ENCODE data around the gene PCDH9.

The PCDH9 gene

GRCh38 chr13:67023130-67023876 is 206.8 kb downstream of the PCDH9 start:
- no peak for DNase-seq (ENCODE audit: low spot score)

DNA sequence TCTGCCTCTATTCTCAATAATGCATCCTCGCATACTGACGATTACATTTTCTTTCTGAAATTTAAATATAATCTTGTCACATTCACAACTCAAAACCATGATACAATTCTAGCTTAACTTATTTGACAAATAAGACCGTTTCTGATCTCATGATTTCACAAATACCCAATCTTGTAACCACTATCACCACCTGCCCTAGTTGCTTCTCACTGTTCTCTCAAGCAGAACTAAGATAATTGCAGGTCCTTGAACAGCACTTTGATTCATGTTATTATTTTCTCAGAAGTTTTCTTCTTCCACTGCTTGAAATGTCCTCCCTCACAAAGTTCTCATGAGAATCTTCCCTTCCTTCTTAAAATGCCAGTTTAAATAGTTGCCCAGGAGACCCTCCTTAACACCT is 211.4 kb downstream of the PCDH9 start:
- no peak for DNase-seq (ENCODE audit: low spot score)

- no peak for DNase-seq (ENCODE audit: low spot score)
Observed at GRCh38 chr13:67017276-67017675, 212.9 kb downstream of the PCDH9 start.

- no peak for DNase-seq (ENCODE audit: low spot score)
Observed at GRCh38 chr13:67015976-67016600, 214.0 kb downstream of the PCDH9 start.

- no peak for DNase-seq (ENCODE audit: low spot score)
Observed at GRCh38 chr13:67014399-67014798, 215.7 kb downstream of the PCDH9 start.

DNA sequence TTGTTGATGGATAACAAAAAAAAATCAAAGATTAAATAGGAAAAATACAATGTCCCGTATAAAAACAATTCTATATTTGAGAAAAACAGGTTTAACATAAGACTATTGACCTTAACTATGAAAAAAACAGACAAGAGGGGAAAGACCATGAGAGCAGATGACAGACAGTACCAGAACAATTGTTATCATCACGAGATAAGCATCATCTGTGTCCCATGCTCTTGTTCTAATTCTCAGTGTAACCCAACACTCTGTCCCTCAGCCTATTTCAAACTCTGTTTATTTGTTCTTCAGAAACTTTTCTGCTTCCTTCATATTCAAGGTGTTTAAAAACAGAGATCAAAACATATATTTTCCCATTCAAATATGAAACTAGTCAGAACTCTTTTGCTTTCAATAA is 216.4 kb downstream of the PCDH9 start:
- DNase-seq (ENCODE audit: low spot score): no peak

DNA sequence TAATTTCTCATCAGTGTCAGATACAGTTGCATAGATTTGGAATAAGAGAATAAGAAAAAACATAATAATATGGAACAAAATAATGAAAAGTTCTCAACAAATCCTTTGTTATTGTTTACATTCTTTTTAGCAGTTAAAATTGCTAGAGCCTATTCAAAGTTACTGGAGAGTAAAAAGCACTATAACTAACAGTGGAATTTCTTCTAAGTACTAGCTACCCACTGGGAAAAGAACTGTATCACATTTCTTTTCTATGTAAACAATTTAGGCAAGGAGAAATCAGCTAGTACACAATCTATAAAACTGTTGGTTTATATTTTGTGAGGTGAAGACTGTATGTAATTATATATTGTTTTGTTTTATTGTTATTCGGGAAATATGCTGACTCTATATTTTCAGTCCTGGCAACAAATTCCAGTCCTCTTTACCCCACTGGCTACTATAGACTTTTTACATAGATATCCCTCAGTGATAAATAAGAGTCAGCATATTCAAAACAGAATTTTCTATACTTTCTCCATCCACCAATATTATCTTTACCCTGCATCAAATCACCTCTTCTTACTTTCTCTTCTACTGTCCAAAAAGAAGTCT is 222.0 kb downstream of the PCDH9 start:
- no peak for DNase-seq (ENCODE audit: low spot score)

- DNase-seq (ENCODE audit: low spot score): no peak
Observed at GRCh38 chr13:67004511-67004910, 225.6 kb downstream of the PCDH9 start.

GRCh38 chr13:67003743-67004142 is 226.4 kb downstream of the PCDH9 start:
- DNase-seq (ENCODE audit: low spot score): no peak

GRCh38 chr13:67001363-67001762 is 228.8 kb downstream of the PCDH9 start:
- no peak for DNase-seq (ENCODE audit: low spot score)

- no peak for DNase-seq (ENCODE audit: low spot score)
Observed at GRCh38 chr13:66996503-66996902, 233.6 kb downstream of the PCDH9 start.

GRCh38 chr13:66995203-66995611 is 234.9 kb downstream of the PCDH9 start:
- no peak for DNase-seq (ENCODE audit: low spot score)

- no peak for DNase-seq (ENCODE audit: low spot score)
Observed at GRCh38 chr13:66994517-66995202, 235.5 kb downstream of the PCDH9 start.

DNA sequence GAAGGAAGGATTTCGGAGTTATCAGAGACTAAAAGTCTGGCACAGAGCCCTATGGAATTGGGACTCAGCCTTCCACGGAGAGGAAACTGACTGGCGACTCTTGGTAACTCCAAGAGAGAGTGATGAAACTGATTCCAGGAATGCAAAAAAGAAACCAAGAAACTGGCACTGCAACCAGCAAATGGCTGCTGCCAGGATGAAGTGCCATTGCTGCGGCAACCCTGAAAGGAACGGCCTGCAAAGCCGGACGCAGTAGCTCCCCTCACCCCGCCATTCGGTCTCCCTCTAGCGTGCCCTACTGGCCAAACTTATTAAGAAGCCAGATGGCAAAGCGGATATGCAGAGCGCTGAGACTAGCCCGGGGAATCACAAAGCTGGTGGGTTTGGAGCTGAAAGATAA is 236.0 kb downstream of the PCDH9 start:
- DNase-seq (ENCODE audit: low spot score): no peak

DNA sequence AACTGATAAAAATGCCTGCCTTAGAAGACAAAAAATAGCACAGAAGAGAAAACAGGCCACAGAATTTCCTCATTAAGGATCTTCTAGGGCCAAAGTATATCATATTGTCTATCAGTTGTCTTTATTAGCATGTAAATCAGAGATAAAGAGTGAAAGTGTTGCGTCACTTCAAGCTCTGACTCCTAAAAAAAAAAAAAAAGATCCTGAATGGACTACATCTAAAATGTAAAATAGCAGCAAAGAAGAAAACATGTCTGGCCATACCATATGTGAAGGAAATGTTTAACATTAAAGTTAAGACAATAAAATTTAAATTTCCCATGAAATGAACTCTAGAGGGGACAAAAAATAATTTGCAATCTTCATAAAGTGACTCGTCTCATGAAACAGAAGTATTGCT is 237.4 kb downstream of the PCDH9 start:
- DNase-seq (ENCODE audit: low spot score): no peak

DNA sequence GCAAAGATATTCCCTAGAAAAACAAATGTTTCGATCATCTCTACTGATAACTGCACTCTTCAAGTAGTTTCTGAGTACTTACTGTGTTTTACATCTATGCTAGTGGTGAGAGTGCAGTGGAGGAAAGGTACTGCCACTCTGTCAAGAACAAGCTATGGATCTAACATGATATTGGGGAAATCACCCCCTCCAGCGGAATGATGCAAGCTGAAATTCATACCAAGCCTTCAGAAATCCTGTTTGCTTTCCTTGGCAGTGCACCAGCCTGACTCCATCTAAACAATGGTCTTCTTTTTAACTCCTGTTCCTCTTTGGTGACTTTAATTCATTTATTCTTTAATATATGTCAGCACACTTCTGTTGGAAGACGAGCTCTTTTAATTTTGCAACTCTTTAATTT is 238.0 kb downstream of the PCDH9 start:
- no peak for DNase-seq (ENCODE audit: low spot score)

- no peak for DNase-seq (ENCODE audit: low spot score)
Observed at GRCh38 chr13:66984241-66984640, 245.9 kb downstream of the PCDH9 start.

- no peak for DNase-seq (ENCODE audit: low spot score)
Observed at GRCh38 chr13:66981912-66982311, 248.2 kb downstream of the PCDH9 start.

- DNase-seq (ENCODE audit: low spot score): no peak
Observed at GRCh38 chr13:66977161-66977560, 253.0 kb downstream of the PCDH9 start.

GRCh38 chr13:66974889-66975288 is 255.2 kb downstream of the PCDH9 start:
- DNase-seq (ENCODE audit: low spot score): no peak

GRCh38 chr13:66974174-66974573 is 256.0 kb downstream of the PCDH9 start:
- no peak for DNase-seq (ENCODE audit: low spot score)

- DNase-seq (ENCODE audit: low spot score): no peak
Observed at GRCh38 chr13:66972659-66973058, 257.5 kb downstream of the PCDH9 start.

- DNase-seq (ENCODE audit: low spot score): no peak
Observed at GRCh38 chr13:66971004-66971403, 259.1 kb downstream of the PCDH9 start.

All from CD4-positive, alpha-beta T cell treated with Interleukin-6 at 100 ng/mL for 8 hours (primary cell).